ENCODE measurements around the gene ZNF638. TPM values are rescaled to one million over a fixed set of nuclear protein-coding genes. Genes with fewer than 3 reads are reported as not detected.

Gene ZNF638
- total and polyA plus RNA-seq, 9 of the 15 experiments (the other 6 are each of a cell fraction or from before 2014, with no cell fraction given): 53.3 to 165 (median 98.8) TPM

DNA sequence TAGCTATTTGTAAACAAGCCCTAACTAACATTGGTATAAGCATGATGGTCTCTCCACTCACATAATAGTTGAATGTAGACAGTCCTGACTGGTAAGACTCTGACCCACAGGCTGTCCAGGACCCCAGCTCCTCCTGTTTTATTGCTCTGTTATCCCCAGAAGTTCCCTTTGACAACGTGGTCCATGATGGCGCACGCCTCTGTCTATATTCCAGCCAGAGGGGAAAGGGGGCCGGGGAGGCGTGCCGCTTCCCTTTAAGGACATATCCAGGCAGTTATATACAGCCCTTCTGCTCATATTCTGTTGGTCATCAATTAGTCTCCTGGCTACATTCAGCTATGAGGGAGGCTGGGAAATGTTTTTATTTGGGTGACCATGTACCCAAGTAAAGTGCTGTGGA lies 128.5 kb downstream of the ZNF638 start (continued):
- TF ChIP-seq, protein P1, sequence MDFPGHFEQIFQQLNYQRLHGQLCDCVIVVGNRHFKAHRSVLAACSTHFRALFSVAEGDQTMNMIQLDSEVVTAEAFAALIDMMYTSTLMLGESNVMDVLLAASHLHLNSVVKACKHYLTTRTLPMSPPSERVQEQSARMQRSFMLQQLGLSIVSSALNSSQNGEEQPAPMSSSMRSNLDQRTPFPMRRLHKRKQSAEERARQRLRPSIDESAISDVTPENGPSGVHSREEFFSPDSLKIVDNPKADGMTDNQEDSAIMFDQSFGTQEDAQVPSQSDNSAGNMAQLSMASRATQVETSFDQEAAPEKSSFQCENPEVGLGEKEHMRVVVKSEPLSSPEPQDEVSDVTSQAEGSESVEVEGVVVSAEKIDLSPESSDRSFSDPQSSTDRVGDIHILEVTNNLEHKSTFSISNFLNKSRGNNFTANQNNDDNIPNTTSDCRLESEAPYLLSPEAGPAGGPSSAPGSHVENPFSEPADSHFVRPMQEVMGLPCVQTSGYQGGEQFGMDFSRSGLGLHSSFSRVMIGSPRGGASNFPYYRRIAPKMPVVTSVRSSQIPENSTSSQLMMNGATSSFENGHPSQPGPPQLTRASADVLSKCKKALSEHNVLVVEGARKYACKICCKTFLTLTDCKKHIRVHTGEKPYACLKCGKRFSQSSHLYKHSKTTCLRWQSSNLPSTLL (IDR thresholded peaks at IDR 0.05): no peak
- TF ChIP-seq FOS (IDR thresholded peaks at IDR 0.05; ENCODE audit: extremely low read depth, insufficient read length): no peak
- no peak for TF ChIP-seq NR2C1 (IDR thresholded peaks at IDR 0.05)
- no peak for TF ChIP-seq NR2C1 (tag; IDR thresholded peaks at IDR 0.05)
- TF ChIP-seq, protein P2, sequence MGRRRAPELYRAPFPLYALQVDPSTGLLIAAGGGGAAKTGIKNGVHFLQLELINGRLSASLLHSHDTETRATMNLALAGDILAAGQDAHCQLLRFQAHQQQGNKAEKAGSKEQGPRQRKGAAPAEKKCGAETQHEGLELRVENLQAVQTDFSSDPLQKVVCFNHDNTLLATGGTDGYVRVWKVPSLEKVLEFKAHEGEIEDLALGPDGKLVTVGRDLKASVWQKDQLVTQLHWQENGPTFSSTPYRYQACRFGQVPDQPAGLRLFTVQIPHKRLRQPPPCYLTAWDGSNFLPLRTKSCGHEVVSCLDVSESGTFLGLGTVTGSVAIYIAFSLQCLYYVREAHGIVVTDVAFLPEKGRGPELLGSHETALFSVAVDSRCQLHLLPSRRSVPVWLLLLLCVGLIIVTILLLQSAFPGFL (CRISPR knock-in tag; IDR thresholded peaks at IDR 0.05): no peak
- TF ChIP-seq, protein P3, sequence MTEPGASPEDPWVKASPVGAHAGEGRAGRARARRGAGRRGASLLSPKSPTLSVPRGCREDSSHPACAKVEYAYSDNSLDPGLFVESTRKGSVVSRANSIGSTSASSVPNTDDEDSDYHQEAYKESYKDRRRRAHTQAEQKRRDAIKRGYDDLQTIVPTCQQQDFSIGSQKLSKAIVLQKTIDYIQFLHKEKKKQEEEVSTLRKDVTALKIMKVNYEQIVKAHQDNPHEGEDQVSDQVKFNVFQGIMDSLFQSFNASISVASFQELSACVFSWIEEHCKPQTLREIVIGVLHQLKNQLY (CRISPR knock-in tag; conservative IDR thresholded peaks at IDR 0.05): no peak
- TF ChIP-seq, protein P4, sequence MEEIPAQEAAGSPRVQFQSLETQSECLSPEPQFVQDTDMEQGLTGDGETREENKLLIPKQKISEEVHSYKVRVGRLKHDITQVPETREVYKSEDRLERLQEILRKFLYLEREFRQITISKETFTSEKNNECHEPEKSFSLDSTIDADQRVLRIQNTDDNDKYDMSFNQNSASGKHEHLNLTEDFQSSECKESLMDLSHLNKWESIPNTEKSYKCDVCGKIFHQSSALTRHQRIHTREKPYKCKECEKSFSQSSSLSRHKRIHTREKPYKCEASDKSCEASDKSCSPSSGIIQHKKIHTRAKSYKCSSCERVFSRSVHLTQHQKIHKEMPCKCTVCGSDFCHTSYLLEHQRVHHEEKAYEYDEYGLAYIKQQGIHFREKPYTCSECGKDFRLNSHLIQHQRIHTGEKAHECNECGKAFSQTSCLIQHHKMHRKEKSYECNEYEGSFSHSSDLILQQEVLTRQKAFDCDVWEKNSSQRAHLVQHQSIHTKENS (CRISPR knock-in tag; IDR thresholded peaks at IDR 0.05): no peak
- no peak for TF ChIP-seq HOMEZ (CRISPR knock-in tag; IDR thresholded peaks at IDR 0.05)
- TF ChIP-seq MEF2A (IDR thresholded peaks at IDR 0.05; ENCODE audit: control insufficient read depth, low read depth, low read length): no peak

Measured in K562 (cell line).